K562 (cell line): Measurements from ENCODE around the gene ADI1. TPM values are rescaled to one million over a fixed set of nuclear protein-coding genes. Genes with fewer than 3 reads are reported as not detected.

ENCODE experiments used
- ATAC-seq: fragments of 200-7000 bp; cut with Tn5 transposase; 3 replicates; pipeline ENCODE4 v1.9.1; 2020; ENCODE audit warnings: moderate library complexity
- BruUV-seq: library from RNA; stranded (reverse); fragments of 400-500 nt; replicated peaks from 2 replicates; lab custom pipeline; 2021; lab: Mats Ljungman, UMichigan
- CTCF ChIA-PET: fragments of 300-600 bp; formaldehyde crosslinking; extraction: SDS; loops from one replicate; lab custom pipeline; 2021; ENCODE audit warnings: low intra/inter-chr PET ratio; lab: Yijun Ruan, JAX
- POLR2A ChIA-PET: fragments of 300-600, 350-650 bp; sonication (Branson Sonifier 250); formaldehyde crosslinking; extraction: SDS; loops from one replicate; lab custom pipeline; 2021; ENCODE audit warnings: antibody characterized with exemption, inconsistent platforms; lab: Yijun Ruan, JAX
- DNase-seq, 4 experiments: peaks; one replicate each; pipeline versions ENCODE4 v3.0.0 to v3.0.0-alpha.2; 2011 to 2018; ENCODE audit warnings: low spot score in 3 of 4, mixed read lengths in 3 of 4; ENCODE audit errors: extremely low read depth in 1 of 4
- FAIRE-seq: peaks from 2 replicates; lab custom pipeline; 2011; peaks lifted over from hg19 to GRCh38; lab: Jason Lieb, UNC
- H2AFZ ChIP-seq: 2 replicates; pipeline ENCODE4 v1.6.0; 2011; ENCODE audit warnings: low read depth, low read length, control low read depth, inconsistent platforms
- H3K27ac ChIP-seq: fragments of 200-600 bp; 3 replicates; pipeline ENCODE4 v1.8.0; 2011; ENCODE audit warnings: low read depth, mild to moderate bottlenecking, control low read depth, inconsistent platforms, low read length, moderate library complexity, mixed read lengths; ENCODE audit errors: extremely low read depth
- H3K27me3 ChIP-seq, 2 experiments: fragments of 300-600 bp in 1 of 2; 2 replicates in 1 of 2; 3 replicates in 1 of 2; pipeline versions ENCODE4 v1.6.0 to v1.8.0; 2011; ENCODE audit warnings: inconsistent platforms in 2 of 2, low read length in 2 of 2, mild to moderate bottlenecking in 1 of 2, mixed read lengths in 1 of 2, moderate library complexity in 1 of 2; ENCODE audit not compliant: control insufficient read depth in 2 of 2, insufficient read depth in 2 of 2
- H3K36me3 ChIP-seq: fragments of 300-600 bp; 3 replicates; pipeline ENCODE4 v1.8.0; 2011; ENCODE audit warnings: mild to moderate bottlenecking, low read length, inconsistent platforms; ENCODE audit not compliant: control insufficient read depth, insufficient read depth
- H3K4me1 ChIP-seq, 2 experiments: fragments of 200-600 bp in 1 of 2; replicated peaks in 1 of 2; 2 replicates in 1 of 2; 3 replicates in 1 of 2; pipeline versions ENCODE4 v1.5.1 to v1.8.0; 2011; ENCODE audit warnings: inconsistent platforms in 2 of 2, low read length in 2 of 2, mild to moderate bottlenecking in 1 of 2, mixed read lengths in 1 of 2, moderate library complexity in 1 of 2; ENCODE audit not compliant: control insufficient read depth in 2 of 2, insufficient read depth in 2 of 2
- H3K4me2 ChIP-seq: 2 replicates; pipeline ENCODE4 v1.6.1; 2011; ENCODE audit warnings: low read length, control low read depth, inconsistent platforms, mixed read lengths; ENCODE audit not compliant: insufficient read depth
- H3K4me3 ChIP-seq: fragments of 200-600 bp; sonication (generic), shearing (Covaris generic); 2 replicates; pipeline ENCODE4 v1.5.1; 2016; ENCODE audit warnings: control low read depth, inconsistent platforms
- H3K79me2 ChIP-seq: fragments of 200-600 bp; 3 replicates; pipeline ENCODE4 v1.8.0; 2011; ENCODE audit warnings: low read length, inconsistent platforms; ENCODE audit not compliant: control insufficient read depth, insufficient read depth
- H3K9ac ChIP-seq, 2 experiments: 2 replicates each; pipeline versions ENCODE4 v1.6.0 to v1.6.1; 2011; ENCODE audit warnings: low read depth in 2 of 2, low read length in 2 of 2, control low read depth in 1 of 2, inconsistent platforms in 1 of 2, mild to moderate bottlenecking in 1 of 2, mixed read lengths in 1 of 2; ENCODE audit not compliant: insufficient read depth in 1 of 2
- H3K9me1 ChIP-seq: one replicate; pipeline ENCODE4 v1.6.0; 2011; ENCODE audit warnings: inconsistent platforms, mild to moderate bottlenecking, low read length, moderate library complexity; ENCODE audit not compliant: control insufficient read depth, insufficient read depth
- H3K9me3 ChIP-seq: replicated peaks from 2 replicates; pipeline ENCODE4 v1.5.1; 2011; ENCODE audit warnings: low read depth, low read length, inconsistent platforms; ENCODE audit not compliant: control insufficient read depth, insufficient read depth
- H4K20me1 ChIP-seq: replicated peaks from 2 replicates; pipeline ENCODE4 v1.6.1; 2011; ENCODE audit warnings: low read length, inconsistent platforms, mixed read lengths; ENCODE audit not compliant: control insufficient read depth, insufficient read depth
- C11orf30 ChIP-seq: fragments of 450-650 bp; IDR thresholded peaks from 2 replicates; pipeline ENCODE4 v1.6.1; 2016; ENCODE audit warnings: low read depth, mild to moderate bottlenecking
- HDAC6 ChIP-seq: IDR thresholded peaks from 2 replicates; pipeline ENCODE4 v1.6.1; 2012; ENCODE audit warnings: low read depth, mild to moderate bottlenecking, control low read depth, inconsistent platforms, low read length, moderate library complexity
- MAFF ChIP-seq: IDR thresholded peaks from 2 replicates; pipeline ENCODE4 v1.6.1; 2012; ENCODE audit warnings: low read length, improper control_type of control experiment
- MAFG ChIP-seq: fragments of 450-650 bp; conservative IDR thresholded peaks from 2 replicates; pipeline ENCODE4 v1.6.1; 2016; ENCODE audit warnings: missing genetic modification characterization, missing compliant biosample characterization
- MAFK ChIP-seq: IDR thresholded peaks from 2 replicates; pipeline ENCODE4 v1.6.1; 2011; ENCODE audit warnings: low read length, improper control_type of control experiment
- MYNN ChIP-seq, 2 experiments: sonication (generic); formaldehyde crosslinking in 1 of 2; IDR thresholded peaks; 2 replicates each; pipeline versions ENCODE4 v1.5.0 to v1.6.1; 2016 to 2020; ENCODE audit warnings: antibody characterized with exemption in 1 of 2, missing genetic modification reagents in 1 of 2
- ZNF316 ChIP-seq: fragments of 450-650 bp; IDR thresholded peaks from 2 replicates; pipeline ENCODE4 v1.6.1; 2016
- ZNF764 ChIP-seq: fragments of 250-450 bp; sonication (Bioruptor Pico); IDR thresholded peaks from 2 replicates; pipeline ENCODE4 v1.4.0; 2020; ENCODE audit warnings: low read depth, mild to moderate bottlenecking, moderate library complexity
- WGBS: fragments of 100-300 bp; shearing (Covaris generic); methylation state at CpG from one replicate; pipeline ENCODE4 v1.1.6; 2016; ENCODE audit warnings: low coverage, mixed read lengths; ENCODE audit not compliant: insufficient coverage; ENCODE audit errors: missing lambda C conversion rate; 5-methylcytosine and 5-hydroxymethylcytosine counted together
- in situ Hi-C: fragments of 300-500 bp; cut with MboI; formaldehyde crosslinking; loops from 4 replicates; pipeline ENCODE4 v1.15.0; 2018; ENCODE audit warnings: inconsistent platforms, mixed read lengths
- intact Hi-C: fragments of 100-400 bp; cut with micrococcal nuclease; formaldehyde crosslinking; loops from 2 replicates; pipeline ENCODE4 v1.14.2; 2022
- polyA plus RNA-seq, 8 experiments: library from polyadenylated mRNA; depleted of rRNA in 4 of 8; stranded (reverse) in 5 of 8; unstranded in 3 of 8; fragments of >200 nt; fragmentation: Nextera tagmentation in 2 of 8; fragmentation: Illumina TruSeq in 1 of 8; extraction: Ambion mirVana in 2 of 8; extraction: Trizol in 1 of 8; gene quantifications; 2 replicates each; pipeline versions ENCODE4 v1.2.1 to v1.2.3, GENCODE V29; 2011 to 2014; ENCODE audit warnings: inconsistent platforms in 1 of 8, missing spikeins in 1 of 8
- total RNA-seq, 7 experiments: library from RNA; depleted of rRNA in 6 of 7; stranded (reverse); fragments of >200 nt in 6 of 7; fragmentation: Illumina TruSeq in 2 of 7; extraction: Trizol in 2 of 7; gene quantifications; 2 replicates each; pipeline versions ENCODE4 v1.2.1 to v1.2.3, GENCODE V29; 2011 to 2021; ENCODE audit warnings: low replicate concordance in 1 of 7
- TF ChIP-seq, protein P1 (sequence below), 2 experiments: fragments of 200-800 bp in 1 of 2; sonication (Bioruptor generic) in 1 of 2; sonication (generic) in 1 of 2; formaldehyde crosslinking in 1 of 2; IDR thresholded peaks in 1 of 2; conservative IDR thresholded peaks in 1 of 2; 2 replicates each; pipeline versions ENCODE4 v1.5.0 to v1.6.1; 2016 to 2020; ENCODE audit warnings: missing compliant biosample characterization in 1 of 2, missing genetic modification characterization in 1 of 2, missing genetic modification reagents in 1 of 2

ADI1 gene
- total and polyA plus RNA-seq, 9 of the 15 experiments (the other 6 are each of a cell fraction or from before 2014, with no cell fraction given): 6.1 to 51.0 (median 27.1) TPM

DNA sequence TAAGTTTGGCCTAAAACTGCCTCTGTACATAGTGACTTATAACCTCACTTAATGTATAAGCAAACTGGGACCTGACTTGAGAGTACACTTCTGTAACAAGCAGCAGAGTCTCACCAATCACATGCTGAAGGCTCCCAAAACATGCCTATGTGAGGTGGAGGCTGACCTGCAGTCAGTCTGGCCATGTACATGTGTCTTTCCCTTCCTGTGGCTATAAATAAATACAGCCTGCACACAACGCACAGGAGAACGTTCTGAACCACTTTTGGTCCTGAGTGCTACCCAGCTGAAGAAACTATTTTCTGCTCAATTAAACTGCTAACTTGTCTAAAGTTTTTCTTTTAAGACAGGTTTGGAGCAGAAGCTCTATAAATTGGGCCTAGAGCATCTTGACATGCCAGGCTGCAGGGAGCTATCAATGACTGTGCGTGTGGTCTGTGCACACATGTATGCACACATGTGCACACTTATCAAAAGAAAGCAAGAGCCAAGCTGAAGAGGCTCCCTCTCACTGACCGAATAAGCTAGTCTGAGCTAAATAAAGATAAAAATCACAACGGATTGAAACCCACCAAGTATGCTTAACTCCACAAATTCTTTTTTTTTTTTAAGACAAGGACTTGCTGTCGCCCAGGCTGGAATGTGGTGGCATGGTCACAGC, 23.8 kb upstream of the ADI1 start (continued):
- TF ChIP-seq HDAC6 (no peak), MYNN (IDR thresholded peaks at IDR 0.05) (no peak), MYNN (CRISPR knock-in tag; IDR thresholded peaks at IDR 0.05) (no peak), ZNF764 (no peak)

DNA sequence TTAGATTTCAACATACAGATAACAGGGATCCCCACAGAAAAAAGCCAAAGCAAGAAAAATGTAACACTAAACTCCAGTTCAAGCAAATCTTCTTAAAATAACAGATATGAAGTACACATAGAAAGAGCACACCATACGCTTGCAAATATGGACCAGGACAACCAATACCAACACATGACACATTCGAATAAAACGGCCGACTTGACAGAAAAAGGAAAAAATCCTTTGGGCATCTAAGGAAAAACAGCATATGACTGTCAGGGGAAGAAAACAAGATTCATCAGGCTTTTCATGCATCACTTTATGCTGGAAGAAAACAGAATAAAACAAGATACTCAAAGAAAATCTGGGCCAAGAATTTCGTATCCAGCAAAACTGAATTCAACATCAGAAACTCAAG, 22.8 kb upstream of the ADI1 start:
- Histone ChIP-seq H3K4me2 (no peak overlapping the region), H3K9ac (no peak overlapping the region), H3K9me3 (no peaks in the 10 kb centered on the region), H3K4me1 (peaks cover 0 to under 1% of the 10 kb centered on the region in 2 experiments; a peak in 2 of 5 replicates), H3K27me3 (no peaks in the 10 kb centered on the region), H3K36me3 (peaks cover 71% of the 10 kb centered on the region), H3K27ac (no peak overlapping the region), H4K20me1 (no peaks in the 10 kb centered on the region), H2AFZ (no peak overlapping the region)
- ATAC-seq (no peak), DNase-seq (no peak)
- in situ Hi-C loops: no loop called here
- CTCF ChIA-PET: no interaction called here
- POLR2A ChIA-PET: no interaction called here
- TF ChIP-seq MAFG (tag) (peak; percentile 71), MAFF (peak; percentile 54), MAFK (0 out of 2 replicates have a peak, but pooled peaks have one; percentile 42), ZNF316 (peak; percentile 89), C11orf30 (peak; percentile 72)
- TF ChIP-seq, protein P1, sequence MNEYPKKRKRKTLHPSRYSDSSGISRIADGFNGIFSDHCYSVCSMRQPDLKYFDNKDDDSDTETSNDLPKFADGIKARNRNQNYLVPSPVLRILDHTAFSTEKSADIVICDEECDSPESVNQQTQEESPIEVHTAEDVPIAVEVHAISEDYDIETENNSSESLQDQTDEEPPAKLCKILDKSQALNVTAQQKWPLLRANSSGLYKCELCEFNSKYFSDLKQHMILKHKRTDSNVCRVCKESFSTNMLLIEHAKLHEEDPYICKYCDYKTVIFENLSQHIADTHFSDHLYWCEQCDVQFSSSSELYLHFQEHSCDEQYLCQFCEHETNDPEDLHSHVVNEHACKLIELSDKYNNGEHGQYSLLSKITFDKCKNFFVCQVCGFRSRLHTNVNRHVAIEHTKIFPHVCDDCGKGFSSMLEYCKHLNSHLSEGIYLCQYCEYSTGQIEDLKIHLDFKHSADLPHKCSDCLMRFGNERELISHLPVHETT (CRISPR knock-in tag; conservative IDR thresholded peaks at IDR 0.05 in 1 of 2, IDR thresholded peaks at IDR 0.05 in 1 of 2): no peak
- TF ChIP-seq, all 486 proteins: peak for 5
- Histone ChIP-seq H3K9me1 (no peaks in the 10 kb centered on the region), H3K79me2 (peaks cover 4% of the 10 kb centered on the region), H3K4me3 (no peak overlapping the region)
- intact Hi-C loops: no loop called here
- 87% methylated on average over 5 of the region's 5 CpGs for WGBS
- no peak for FAIRE-seq
- BruUV-seq: no TSS peak
